GM21723 (cell line): Measurements from ENCODE around the gene ITIH1.

Source experiments
- ATAC-seq: cut with Tn5 transposase; IDR thresholded peaks from one replicate; pipeline ENCODE4 v1.9.1; 2021; ENCODE audit warnings: mild to moderate bottlenecking, moderate library complexity; ENCODE audit not compliant: unreplicated experiment

Gene ITIH1

DNA sequence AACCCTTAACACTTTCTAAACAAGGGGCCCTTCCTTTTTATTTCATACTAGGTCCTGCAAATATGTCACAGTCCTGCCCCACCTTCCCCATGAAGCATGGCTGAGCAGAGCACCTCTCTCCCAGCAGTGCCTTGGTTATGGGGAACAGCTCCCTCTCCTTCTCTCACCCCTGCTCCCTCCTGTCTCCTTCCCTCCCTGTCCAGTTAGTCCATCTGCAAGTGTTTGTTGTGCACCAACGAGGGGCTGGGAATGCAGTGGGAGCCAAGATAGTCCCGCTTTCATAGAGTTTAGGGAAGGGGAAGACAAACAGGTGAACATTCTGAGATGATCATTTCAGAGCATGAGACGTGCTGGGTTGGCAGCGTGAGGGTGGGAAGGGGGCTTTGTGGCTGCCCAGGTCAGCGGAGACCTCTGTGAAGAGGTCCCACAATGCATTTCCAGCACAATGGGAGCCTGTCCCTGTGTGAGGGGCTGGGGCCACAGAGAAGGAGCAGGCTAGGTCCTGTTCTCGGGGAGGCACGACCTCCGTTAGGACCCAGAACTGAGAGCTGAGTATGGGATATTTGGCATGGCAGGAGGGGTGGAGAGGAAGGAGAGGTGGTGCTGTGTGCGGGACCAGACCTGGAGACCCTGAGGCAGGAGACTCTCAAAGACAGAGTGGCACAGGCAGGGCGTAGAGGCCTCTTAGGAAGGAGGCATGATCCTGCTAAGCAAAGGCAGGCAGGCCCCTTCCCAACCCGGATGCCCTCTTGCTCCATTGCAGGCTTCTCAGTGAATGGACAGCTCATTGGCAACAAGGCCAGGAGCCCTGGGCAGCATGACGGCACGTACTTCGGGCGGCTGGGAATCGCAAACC lies 11.7 kb downstream of the ITIH1 start:
- ATAC-seq, result no peak

DNA sequence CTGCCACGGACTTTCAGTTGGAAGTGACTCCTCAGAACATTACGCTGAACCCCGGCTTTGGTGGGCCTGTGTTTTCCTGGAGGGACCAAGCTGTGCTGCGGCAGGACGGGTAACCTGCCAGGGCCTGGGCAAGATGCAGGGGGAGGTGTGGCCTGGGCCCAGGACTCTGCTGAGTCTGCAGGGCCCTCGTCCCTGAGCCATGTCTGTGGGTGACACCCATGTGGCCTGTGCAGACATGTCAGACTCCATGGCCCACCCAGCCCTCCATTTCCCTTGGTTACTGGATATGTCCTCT lies 12.3 kb downstream of the ITIH1 start:
- no peak for ATAC-seq

DNA sequence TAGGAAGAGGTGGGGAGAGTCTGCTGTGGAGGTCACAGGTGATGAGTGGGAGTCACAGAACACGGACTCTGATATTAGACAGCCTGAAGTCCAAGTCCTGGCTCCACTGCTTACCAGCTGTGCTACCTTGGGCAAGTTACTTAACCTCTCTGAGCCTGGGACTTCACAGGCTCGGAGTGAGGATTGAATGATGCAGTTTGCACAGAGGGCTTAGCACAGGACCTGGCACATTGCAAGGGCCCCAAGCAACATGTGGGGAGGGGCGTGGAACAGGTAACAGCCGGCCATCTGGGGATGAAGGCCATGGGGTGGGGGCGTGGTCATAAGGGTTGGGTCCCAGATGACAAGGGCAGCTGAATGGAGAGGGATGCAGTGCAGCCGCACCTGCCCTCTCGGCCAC lies 12.9 kb downstream of the ITIH1 start:
- no peak for ATAC-seq

DNA sequence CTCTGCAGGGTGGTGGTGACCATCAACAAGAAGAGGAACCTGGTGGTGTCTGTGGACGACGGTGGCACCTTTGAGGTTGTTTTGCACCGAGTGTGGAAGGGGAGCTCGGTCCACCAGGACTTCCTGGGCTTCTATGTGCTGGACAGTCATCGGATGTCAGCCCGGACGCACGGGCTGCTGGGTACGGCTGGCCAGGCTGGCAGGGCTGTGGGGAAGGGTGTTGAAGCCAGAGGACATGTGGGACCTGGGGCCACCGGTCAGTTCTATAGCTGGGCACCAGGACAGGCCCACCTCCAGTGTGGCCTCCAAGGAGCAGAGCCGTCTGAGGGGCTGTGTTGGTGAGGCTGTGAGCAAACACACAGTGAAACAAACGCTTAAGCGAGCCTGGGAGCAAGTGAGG lies 13.3 kb downstream of the ITIH1 start:
- no peak for ATAC-seq

DNA sequence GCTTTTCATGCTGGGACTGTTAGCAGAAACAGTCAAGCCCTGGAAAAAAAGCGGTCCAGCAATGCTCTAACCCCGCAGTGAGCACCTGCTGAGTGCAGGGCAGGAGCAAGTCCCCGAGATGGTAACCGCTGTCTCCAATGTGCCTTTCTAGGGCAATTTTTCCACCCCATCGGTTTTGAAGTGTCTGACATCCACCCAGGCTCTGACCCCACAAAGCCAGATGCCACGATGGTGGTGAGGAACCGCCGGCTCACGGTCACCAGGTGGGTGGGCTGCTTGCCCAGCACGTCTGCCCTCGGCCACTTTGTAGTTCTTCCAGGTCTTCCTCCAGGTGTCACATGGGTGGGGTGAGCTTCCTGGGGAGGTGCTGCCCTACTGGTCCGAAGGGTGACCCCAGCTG lies 14.0 kb downstream of the ITIH1 start:
- no peak for ATAC-seq

DNA sequence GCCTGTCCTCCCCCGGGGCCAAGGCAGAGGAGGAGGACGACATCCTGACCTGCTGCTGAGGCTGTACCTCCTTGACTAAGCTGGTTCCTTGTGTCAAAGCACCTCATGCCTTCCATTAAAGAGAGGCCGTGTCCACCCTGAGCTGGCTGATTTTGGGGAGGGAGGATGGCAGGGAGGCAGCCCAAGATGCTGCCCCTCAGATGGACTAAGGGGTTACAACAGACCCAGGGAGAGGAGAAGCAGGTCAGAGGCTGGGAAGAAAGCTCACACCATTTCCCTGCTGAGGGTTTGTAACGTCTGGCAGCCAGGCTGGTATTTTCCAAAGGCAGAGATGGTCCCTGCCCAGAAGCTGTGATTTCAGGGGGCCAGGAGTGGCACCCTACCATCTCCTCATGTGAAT lies 14.5 kb downstream of the ITIH1 start:
- no peak for ATAC-seq

DNA sequence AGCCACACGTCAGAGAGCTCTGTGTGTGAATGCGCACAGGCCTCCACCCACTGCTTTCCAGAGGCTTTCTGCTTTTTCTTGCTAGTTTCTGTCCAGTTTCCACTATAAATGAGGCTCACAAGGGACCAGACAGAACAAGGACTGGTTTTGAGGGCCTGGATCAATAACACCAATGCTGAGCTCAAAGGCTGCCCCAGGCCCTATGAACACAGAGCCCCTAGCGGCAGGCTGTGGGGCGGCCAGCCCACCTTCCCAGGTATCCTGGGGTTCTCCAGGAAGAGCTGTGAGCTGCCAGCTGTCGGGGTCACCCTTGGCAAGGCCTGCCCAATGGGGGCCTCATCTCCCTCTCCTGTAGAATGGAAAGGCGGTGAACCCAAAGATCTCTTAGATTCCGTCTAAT lies 15.0 kb downstream of the ITIH1 start:
- no peak for ATAC-seq

DNA sequence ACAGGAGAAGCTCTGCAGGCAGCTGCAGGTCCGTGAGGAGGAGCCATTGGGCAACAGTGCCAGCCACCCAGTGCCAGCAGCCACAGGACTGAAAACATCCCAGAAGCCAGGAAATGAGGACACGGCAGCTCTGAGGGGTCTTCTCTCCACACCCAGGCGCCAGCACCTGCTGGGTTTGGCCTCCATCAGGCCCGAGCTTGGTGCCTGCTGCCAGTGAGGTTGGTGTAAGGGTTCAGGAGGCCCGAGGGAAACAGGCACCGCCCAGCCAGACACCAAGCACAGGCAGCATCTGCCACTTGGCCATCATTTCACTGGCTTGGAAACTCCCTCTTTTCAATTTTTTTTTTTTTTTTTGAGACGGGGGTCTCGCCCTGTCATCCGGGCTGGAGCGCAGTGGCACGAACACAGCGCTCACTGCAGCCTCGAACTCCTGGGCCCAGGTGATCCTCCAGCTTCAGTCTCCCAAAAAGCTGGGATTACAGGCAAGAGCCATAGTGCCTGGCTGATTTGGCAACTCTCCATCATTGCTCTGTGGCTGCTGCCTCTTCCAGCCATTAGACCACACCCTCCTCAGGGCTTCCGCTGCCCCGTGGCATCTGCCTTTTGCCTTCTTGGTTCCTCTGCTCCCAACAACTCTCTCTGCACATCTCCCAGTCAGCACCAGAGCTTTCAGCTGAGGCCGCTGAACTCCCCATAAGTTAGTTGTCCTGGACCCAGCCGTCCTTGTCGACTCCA lies 15.7 kb downstream of the ITIH1 start:
- no peak for ATAC-seq

DNA sequence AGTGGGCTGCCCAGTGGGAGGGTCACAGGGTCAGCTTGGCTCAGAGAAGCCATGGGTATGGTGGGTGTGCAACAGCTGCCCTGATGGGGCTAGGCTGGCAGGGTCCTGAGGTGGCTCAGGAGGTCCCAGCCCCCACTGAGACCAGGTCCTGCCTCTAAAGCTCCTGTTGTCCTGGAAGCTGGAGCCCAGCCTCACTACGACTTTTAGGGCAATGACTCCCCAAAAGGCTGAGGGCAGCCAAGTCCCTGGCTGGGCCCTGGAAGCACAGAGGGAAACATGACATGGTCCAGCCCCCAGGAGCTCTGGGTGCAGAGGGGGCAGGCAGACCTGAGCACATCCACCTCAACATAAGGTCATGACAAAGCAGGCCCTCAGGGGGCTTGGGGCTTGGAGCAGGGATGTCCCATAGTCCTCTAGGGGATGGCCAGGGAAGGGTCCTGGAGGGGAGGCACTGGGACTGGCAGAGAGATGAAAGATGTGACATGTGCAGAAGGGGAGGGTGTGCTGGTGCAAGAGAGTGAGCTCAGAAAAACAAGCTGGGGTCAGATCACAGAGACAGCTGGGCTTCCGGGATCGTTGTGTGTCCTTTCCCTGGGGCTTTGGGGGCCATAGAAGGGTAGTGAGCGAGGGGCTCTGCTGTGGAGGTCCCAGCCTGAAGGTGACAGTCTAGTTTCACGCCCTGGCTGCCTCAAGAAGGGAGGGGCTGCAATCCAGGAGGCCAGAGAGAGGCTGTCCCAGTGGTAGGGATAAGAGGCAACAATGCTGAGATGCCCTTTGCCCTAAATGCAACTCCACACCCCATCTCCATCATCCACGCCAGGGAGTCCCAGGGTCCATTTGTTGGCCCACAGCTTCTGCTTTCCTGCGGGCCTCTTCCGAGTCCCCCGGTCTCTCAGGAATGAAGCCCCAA lies 16.6 kb downstream of the ITIH1 start:
- no peak for ATAC-seq

DNA sequence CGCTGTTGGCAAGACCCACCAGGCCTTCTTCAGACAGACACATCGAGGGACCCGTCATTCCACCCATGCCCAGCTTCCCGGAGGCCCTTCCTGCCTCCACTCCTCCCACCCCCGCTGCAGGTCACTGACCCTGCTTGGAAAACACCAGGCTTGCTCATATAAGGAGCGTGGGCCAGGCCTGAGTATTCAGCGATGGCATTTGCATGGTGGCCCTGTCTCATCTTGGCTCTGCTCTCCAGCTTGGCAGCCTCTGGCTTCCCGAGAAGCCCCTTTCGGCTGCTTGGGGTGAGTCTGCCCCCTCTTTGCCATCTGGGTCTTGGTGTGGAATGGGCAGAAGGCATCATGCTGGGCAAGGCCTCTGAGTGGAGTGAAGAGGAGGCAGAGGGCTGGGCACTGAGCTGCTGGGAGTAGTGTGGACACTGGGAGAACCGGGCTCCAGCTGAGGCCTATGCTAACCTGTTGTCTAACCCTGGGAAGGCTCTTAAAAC lies 17.3 kb downstream of the ITIH1 start, which contains the start of gene ITIH3:
Gene ITIH3 (plus strand): TSS at position 185 of the 488 bp plus-strand sequence. CDS start 8 bp downstream, at position 193.
- ATAC-seq, result no peak

DNA sequence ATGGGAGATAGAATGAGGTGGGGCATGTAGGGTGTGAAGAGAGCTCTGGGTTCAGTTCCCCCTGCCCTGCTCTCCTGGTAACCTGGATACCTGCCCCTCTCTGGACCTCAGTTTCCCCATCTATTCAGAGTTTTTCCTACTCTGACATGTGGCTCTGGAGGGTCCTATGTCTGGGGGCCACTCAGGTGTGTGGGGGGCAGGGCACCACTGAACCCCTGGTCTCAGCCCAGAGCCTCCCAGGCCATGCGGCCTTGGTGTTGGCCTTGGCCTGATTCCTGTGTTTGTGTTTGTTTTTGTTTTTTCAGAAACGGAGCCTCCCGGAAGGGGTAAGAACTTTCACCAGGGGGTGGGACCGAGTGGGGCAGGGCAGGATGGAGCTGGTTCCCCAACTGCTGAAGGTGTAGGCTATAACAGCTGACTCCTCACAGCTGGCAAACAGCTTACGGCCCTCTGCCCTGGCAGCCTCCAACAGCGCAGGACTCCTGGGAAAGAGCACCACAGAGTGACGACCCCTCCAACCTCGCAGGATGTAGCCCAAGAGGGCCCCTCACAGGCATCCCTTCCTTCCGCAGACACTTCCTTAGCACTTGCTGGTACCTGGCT lies 18.0 kb downstream of the ITIH1 start:
- no peak for ATAC-seq

DNA sequence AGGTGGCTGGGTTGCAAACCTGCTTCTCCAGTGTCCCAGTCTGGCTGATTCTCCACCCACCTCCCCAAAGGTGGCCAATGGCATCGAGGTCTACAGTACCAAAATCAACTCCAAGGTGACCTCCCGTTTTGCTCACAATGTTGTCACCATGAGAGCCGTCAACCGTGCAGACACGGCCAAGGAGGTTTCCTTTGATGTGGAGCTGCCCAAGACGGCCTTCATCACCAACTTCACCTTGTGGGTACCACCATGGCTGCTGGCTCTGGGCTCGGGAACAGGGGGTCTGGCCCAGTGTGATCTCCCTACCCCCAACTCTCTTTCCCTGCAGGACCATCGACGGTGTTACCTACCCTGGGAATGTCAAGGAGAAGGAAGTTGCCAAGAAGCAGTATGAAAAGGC lies 19.0 kb downstream of the ITIH1 start:
- ATAC-seq, result no peak

DNA sequence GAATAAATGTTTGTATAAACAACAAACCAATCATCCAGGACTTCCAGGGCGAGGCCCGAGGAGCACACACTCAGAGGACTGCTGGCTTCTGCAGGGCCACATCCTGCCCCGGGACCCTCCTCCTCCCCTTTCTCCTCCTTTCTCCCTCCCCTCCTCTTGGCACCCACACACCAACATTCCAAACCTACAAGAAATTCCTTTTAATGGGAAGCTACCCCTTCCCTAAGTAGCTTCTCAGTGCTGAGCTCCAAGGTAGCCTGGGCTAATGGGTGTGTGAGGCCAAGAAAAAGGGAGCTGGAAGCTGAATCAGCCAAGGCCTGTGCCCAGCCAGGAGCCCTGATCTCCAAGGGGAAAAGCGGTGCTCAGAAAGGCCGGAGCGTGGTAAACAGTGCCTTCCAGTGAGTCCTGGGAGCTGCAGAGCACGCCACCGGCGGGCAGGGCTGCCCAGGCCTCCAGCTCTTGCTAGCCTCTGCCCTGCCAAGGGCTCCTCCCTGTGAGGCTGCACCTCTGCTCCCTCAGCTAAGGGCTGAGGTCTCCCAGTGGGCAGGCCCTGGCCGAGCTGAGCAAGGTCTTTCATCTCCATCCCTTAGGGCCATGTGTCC lies 21.1 kb downstream of the ITIH1 start:
- no peak for ATAC-seq

DNA sequence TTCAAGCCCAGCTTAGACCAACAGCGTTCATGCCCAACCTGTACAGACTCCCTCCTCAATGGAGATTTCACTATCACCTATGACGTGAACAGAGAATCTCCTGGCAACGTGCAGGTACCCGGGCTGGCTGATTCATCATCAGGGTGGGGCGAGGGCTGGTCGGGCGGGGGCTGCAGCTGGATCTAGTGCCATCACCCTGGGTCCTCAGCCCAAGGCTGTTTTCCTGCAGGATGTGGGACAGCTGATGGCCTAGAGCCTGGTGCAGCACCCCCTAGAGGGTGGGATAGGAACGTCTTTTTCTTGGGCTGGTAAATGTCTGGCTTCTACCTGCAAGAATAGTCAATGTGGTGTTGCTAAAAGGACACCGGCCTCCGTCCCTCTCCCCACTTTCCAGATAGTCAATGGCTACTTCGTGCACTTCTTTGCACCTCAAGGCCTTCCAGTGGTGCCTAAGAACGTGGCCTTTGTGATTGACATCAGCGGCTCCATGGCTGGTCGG lies 21.6 kb downstream of the ITIH1 start:
- ATAC-seq, result no peak

DNA sequence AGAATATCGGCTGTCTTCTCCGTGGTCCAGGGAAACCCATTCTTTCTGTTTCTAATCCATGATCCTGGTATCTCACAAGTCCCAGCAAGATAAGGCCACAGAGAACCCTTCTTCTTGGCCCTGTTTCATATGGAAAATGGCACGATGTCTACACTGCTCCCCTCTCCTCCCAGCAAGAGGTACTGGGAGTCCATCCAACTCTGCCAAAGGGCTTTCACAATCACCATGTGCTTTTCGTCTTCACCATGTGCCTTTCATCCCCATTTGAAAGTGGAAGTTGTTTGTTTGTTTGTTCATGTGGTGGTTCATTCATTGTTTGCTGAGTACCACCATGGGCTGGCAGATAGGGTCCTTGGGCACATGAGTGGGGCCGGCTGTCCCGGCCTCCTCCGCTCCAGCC lies 22.7 kb downstream of the ITIH1 start:
- no peak for ATAC-seq

DNA sequence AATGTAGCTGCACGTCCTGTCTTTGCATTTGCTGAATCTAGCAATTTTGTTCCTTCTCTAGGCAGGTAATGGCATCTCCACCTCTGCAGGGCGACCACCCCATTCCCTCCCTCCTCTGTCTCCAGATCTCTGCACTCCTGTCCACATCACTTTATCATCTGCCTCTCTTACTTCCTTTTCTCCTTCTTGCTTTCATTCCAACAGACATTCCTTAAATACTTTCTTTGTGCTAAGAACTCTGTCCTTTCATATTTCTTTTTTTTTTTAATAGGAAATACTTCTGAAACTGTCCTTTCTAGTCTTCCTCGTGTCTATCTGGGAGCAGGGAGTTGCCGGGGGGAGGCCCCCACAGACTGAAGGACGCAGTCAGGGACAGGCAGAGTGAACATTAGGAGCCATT lies 24.4 kb downstream of the ITIH1 start:
- no peak for ATAC-seq

DNA sequence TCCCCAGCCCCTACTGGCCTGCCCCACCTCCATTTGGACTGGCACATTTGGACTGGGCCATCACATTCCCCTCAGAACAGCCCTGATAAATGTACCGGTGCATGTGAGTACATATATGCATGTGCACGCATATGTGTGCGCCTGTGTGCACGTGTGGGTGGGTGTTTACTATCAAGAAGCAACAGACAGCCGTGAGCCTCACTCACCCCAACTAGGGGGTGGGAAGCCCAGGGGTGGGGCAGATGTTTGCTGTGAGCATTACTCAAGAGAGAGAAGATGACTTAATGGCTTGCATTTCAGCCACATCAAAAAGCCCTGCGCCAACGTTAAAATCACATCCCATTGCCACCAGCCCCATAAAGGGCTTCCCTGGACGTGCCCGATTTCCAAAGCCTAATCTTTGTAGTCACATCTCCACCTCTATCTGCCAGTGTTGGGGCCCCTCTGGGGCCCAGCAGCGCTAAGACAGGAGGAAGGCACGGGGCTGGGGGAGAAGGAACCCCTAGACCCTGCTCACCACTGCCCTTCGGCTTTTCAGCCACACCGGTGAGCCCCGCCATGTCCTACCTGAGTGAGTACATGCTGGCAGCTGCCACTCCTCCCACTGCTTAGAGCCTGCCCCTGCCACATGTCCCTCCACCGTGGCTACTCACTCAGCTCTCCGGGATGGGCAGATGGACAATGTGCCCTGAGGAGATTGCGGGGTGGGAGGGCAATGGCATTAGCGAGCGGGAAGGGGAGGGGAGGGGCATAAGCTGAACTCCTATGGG lies 28.1 kb downstream of the ITIH1 start:
- no peak for ATAC-seq

DNA sequence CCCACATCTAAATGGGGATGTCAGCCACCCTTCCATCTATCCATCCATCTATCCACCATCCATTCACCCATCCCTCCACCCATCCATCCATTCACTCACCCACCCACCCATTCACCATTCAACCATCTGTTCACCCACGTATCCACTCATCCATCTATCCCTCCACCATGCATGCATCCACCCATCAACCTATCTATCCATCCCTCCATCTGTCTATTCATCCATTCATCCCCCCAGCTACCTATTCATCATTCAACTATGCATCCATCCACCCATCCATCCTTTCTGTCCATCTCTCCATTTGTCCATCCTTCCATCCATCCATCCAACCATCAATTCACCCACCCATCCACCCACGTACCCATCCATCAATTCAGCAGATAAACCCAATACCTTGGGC lies 31.8 kb downstream of the ITIH1 start:
- ATAC-seq, result no peak

DNA sequence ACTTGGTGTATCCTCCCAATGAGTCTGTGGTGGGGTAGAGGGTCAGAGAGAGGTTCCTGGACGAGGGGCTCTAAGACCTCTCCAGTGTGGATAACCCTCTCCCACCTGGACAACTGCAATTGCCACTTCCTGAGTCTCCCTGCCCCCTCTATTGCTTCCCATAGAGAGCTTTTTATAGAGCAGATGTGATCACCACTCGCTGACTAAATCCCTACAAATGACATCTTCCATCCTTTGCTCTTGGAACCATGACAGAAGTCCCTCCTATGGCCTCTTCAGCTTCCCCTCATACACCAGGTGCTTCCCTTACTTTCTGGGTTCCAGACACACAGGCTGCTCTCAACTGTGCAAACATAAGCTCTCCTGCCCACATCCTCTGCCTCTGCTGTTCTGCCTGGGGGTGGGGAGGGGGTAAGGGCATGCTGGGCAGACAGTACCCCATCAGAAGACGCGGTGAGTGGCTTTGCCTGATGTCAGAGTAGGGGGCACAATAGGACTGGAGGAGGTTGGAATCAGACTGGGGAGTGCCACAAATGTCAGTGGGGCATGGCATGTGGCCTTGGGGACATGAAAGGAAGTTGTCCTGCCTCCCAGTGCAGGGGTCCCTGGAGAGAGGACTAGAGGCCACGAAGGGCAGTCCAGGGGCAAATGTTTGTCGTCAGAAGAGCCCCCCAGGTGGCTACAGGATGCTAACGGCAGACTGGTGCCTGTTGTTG lies 32.4 kb downstream of the ITIH1 start:
- ATAC-seq, result no peak
